Breast epithelium (tissue), 4 donors: ENCODE data around the gene CAPRIN2. TPM values are rescaled to one million over a fixed set of nuclear protein-coding genes. Genes with fewer than 3 reads are reported as not detected.
A peak's percentile ranks its signal among the peaks of the same experiment; 100 is the strongest.

ENCODE experiments used
- DNase-seq, 2 donors: peaks; one replicate each; pipeline ENCODE4 v3.0.0-alpha.2; 2019; ENCODE audit warnings: low spot score in 2 of 2
- H3K27ac ChIP-seq, 2 donors: fragments of 200-600 bp; sonication (generic) in 1 of 2; one replicate each; pipeline ENCODE4 v1.5.1; 2016 to 2019; ENCODE audit warnings: mild to moderate bottlenecking in 1 of 2
- H3K27me3 ChIP-seq, 2 donors: fragments of 200-600 bp; sonication (generic) in 1 of 2; one replicate each; pipeline versions ENCODE4 v1.5.1 to v1.6.0; 2017 to 2019; ENCODE audit warnings: control low read depth in 1 of 2, mild to moderate bottlenecking in 1 of 2
- H3K36me3 ChIP-seq: fragments of 200-600 bp; one replicate; pipeline ENCODE4 v1.5.1; 2019
- H3K4me1 ChIP-seq, 2 donors: fragments of 200-600 bp; sonication (generic); one replicate each; pipeline ENCODE4 v1.5.1; 2016 to 2019; ENCODE audit warnings: control low read depth in 1 of 2
- H3K4me3 ChIP-seq, 3 donors: fragments of 200-600 bp; sonication (generic); 1 replicate in 2 of 3; 2 replicates in 1 of 3; pipeline ENCODE4 v1.5.1; 2016 to 2019; ENCODE audit warnings: mild to moderate bottlenecking in 3 of 3, moderate library complexity in 2 of 3
- H3K9me3 ChIP-seq, 2 donors: fragments of 200-600 bp; sonication (generic) in 1 of 2; one replicate each; pipeline ENCODE4 v1.5.1; 2016 to 2019; ENCODE audit warnings: control low read depth in 1 of 2
- POLR2A ChIP-seq: fragments of 450-650 bp; IDR thresholded peaks from one replicate; pipeline ENCODE4 v1.6.1; 2016; ENCODE audit warnings: antibody characterized with exemption, mild to moderate bottlenecking, moderate library complexity
- POLR2AphosphoS5 ChIP-seq, 3 donors: sonication (generic); formaldehyde crosslinking; IDR thresholded peaks; one replicate each; pipeline ENCODE4 v1.6.1; 2017; ENCODE audit warnings: antibody characterized with exemption in 3 of 3
- intact Hi-C: fragments of 100-400 bp; cut with DNase I; formaldehyde crosslinking; loops from one replicate; pipeline ENCODE4 v1.15.1; 2023; ENCODE audit warnings: low total_unique reads
- total RNA-seq, 3 donors: library from RNA; depleted of rRNA; stranded (reverse); fragments of >200 nt; gene quantifications; one replicate each; pipeline ENCODE4 v1.1.0, GENCODE V29; 2016
- TF ChIP-seq, protein P1 (sequence below), 3 donors: fragments of 450-650 bp; IDR thresholded peaks; one replicate each; pipeline ENCODE4 v1.5.1; 2016 to 2017; ENCODE audit warnings: antibody characterized with exemption in 3 of 3, mild to moderate bottlenecking in 3 of 3, moderate library complexity in 3 of 3

CAPRIN2 gene
- total RNA-seq, 3 donors from 2014 or later, result 21.8 to 37.9 (median 29.8) TPM

- peak overlapping the region; percentile 41 to 86 (median 59) for H3K4me3 ChIP-seq
- peak in 1 of 2 donors; percentile 56 for DNase-seq
- peaks cover 0 to 6% of the 10 kb centered on the region in 2 donors for H3K27me3 ChIP-seq
- no peaks in the 10 kb centered on the region for H3K36me3 ChIP-seq
- intact Hi-C loops, result no loop called here
- peak overlapping the region; percentile 52 to 56 for H3K27ac ChIP-seq
- H3K4me1 ChIP-seq, result peaks cover 0 to 3% of the 10 kb centered on the region in 2 donors
- no peaks in the 10 kb centered on the region for H3K9me3 ChIP-seq
- TF ChIP-seq POLR2AphosphoS5 (IDR thresholded peaks at IDR 0.05) (no peak), POLR2A (no peak)
- TF ChIP-seq, protein P1, sequence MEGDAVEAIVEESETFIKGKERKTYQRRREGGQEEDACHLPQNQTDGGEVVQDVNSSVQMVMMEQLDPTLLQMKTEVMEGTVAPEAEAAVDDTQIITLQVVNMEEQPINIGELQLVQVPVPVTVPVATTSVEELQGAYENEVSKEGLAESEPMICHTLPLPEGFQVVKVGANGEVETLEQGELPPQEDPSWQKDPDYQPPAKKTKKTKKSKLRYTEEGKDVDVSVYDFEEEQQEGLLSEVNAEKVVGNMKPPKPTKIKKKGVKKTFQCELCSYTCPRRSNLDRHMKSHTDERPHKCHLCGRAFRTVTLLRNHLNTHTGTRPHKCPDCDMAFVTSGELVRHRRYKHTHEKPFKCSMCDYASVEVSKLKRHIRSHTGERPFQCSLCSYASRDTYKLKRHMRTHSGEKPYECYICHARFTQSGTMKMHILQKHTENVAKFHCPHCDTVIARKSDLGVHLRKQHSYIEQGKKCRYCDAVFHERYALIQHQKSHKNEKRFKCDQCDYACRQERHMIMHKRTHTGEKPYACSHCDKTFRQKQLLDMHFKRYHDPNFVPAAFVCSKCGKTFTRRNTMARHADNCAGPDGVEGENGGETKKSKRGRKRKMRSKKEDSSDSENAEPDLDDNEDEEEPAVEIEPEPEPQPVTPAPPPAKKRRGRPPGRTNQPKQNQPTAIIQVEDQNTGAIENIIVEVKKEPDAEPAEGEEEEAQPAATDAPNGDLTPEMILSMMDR (IDR thresholded peaks at IDR 0.05), result no peak
Measured at GRCh38 chr12:30795410-30796312, 40.9 kb upstream of the CAPRIN2 start.

GRCh38 chr12:30794591-30795409, 40.0 kb upstream of the CAPRIN2 start:
- no peak for DNase-seq
- H3K4me3 ChIP-seq, result peak overlapping the region in 1 of 3 donors; percentile 86
- H3K4me1 ChIP-seq, result peaks cover 0 to 3% of the 10 kb centered on the region in 2 donors
- H3K9me3 ChIP-seq, result no peaks in the 10 kb centered on the region
- TF ChIP-seq, protein P1 (IDR thresholded peaks at IDR 0.05), result no peak
- TF ChIP-seq POLR2A (no peak), POLR2AphosphoS5 (IDR thresholded peaks at IDR 0.05) (no peak)
- H3K27ac ChIP-seq, result peak overlapping the region; percentile 52 to 56
- H3K36me3 ChIP-seq, result no peaks in the 10 kb centered on the region
- peaks cover 0 to 6% of the 10 kb centered on the region in 2 donors for H3K27me3 ChIP-seq
- intact Hi-C loops, result no loop called here

DNA sequence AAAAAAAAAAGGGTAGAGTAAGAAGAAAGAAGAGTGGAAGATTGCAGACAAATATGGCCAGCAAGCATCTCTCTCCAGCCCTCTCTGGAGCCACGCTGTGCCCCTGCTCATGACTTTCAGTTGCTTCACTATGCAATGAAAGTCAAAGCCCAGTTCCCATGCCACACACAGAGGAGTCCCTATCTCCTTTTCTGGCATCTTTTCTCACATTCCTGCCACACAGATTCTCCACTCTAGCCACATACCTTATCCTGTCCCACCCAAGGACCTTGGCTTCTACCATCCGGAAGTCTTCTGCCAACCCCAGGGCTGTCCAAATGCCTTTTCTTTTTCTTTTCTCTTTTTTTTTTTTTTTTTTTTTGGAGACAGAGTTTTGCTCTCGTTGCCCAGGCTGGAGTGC, 39.3 kb upstream of the CAPRIN2 start:
- Histone ChIP-seq H3K27ac (no peak overlapping the region), H3K4me1 (peaks cover 0 to 3% of the 10 kb centered on the region in 2 donors), H3K27me3 (peaks cover 0 to 6% of the 10 kb centered on the region in 2 donors), H3K9me3 (no peaks in the 10 kb centered on the region), H3K36me3 (no peaks in the 10 kb centered on the region), H3K4me3 (no peak overlapping the region)
- DNase-seq, result no peak
- TF ChIP-seq POLR2A (no peak), POLR2AphosphoS5 (IDR thresholded peaks at IDR 0.05) (no peak)
- TF ChIP-seq, protein P1 (IDR thresholded peaks at IDR 0.05), result no peak
- intact Hi-C loops, result no loop called here

DNA sequence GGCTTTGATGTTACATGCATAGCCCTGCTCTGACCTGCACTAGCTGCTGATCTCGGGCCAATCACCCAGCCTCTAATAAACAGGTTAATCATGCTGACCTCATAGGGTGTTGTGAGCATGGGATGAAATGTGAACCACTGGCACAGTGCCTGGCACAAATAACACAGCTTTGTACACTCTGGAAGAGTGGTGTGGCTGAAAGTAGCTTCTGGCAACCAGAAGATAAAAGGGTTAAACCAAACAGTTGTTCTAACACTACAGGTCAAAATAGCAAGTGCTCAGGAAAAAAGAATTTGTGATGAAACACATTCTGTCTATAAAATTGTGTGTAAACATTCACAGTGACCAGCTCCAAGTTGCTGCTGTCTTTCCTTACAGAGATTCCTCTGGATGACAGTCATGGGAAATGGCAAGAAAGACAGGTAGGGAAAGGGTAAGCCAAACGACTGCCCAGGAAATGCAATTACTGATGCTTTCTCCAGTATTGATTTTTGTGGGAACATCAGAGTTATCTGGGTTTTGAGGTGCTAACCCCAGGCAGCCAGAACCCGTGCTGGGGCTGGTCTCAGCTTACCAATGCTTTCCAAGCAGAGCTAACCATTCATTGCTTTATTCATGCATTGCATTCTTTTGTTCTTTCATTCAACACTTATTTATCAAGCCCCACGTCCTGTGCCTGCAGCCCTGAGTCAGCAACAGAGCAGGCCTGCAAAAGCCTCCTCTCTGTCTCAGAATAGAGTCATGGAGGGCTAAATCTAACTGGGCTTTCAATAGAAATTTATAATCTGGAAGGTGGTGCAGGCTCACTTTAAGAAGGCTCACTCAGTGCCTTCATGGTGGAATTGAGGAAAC, 38.1 kb upstream of the CAPRIN2 start:
- no peaks in the 10 kb centered on the region for H3K36me3 ChIP-seq
- H3K4me1 ChIP-seq, result peaks cover 0 to 3% of the 10 kb centered on the region in 2 donors
- no peak for DNase-seq
- intact Hi-C loops, result no loop called here
- H3K27me3 ChIP-seq, result peaks cover 0 to 6% of the 10 kb centered on the region in 2 donors
- no peak for TF ChIP-seq POLR2AphosphoS5 (IDR thresholded peaks at IDR 0.05)
- no peak for TF ChIP-seq POLR2A
- H3K9me3 ChIP-seq, result no peaks in the 10 kb centered on the region
- no peak overlapping the region for H3K4me3 ChIP-seq
- H3K27ac ChIP-seq, result no peak overlapping the region

DNA sequence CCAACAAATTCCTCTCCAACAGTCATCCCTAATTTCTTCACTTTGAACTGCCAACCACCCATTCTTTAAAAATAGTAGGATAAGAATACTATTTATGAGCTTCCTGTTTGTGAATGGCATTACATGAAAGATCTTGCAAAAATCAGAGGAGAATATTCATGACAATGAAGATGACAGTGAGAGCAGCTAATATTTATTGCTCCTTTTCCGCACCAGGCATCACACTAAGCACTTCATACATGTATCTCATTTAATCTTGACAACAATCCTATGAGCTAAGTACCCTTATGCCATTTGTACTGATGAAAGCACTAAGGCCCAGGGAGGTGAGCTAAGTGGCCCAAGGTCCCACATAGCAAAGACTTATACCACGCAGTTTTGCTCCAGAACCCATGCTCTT, 37.3 kb upstream of the CAPRIN2 start:
- H3K9me3 ChIP-seq, result no peaks in the 10 kb centered on the region
- DNase-seq, result no peak
- intact Hi-C loops, result no loop called here
- TF ChIP-seq POLR2AphosphoS5 (IDR thresholded peaks at IDR 0.05), result no peak
- TF ChIP-seq, protein P1 (IDR thresholded peaks at IDR 0.05), result no peak
- TF ChIP-seq POLR2A, result no peak
- no peak overlapping the region for H3K4me3 ChIP-seq
- H3K27me3 ChIP-seq, result peaks cover 0 to 3% of the 10 kb centered on the region in 2 donors
- no peak overlapping the region for H3K27ac ChIP-seq
- no peaks in the 10 kb centered on the region for H3K36me3 ChIP-seq
- H3K4me1 ChIP-seq, result peaks cover 0 to 3% of the 10 kb centered on the region in 2 donors
